ENCODE results near the gene BMAL1.

Gene BMAL1

DNA sequence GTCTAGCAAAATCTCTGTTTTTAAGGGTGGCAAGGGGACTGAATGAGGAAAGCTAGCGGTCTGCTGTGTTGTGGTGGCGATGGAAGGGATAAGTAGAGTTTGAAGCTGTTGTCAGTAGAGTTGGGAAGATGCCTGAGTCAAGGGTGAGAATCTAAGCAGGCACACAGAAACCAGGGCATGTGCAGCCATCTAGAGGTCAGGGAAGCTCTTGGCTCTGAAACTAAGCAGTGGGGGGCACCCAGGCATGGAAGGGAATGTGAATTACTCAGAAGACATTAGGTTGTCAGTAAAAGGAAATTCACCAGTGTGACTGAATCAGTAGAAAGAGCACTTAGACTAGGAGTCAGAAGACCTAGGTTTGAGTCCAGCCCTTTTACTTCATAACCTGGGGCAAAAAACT lies 15.4 kb downstream of the BMAL1 start:
- no peak for DNase-seq

GRCh38 chr11:13294178-13294577 lies 16.6 kb downstream of the BMAL1 start:
- DNase-seq: no peak

- DNase-seq: no peak
These were observed 17.4 kb downstream of the BMAL1 start for GRCh38 chr11:13294771-13295579.

DNA sequence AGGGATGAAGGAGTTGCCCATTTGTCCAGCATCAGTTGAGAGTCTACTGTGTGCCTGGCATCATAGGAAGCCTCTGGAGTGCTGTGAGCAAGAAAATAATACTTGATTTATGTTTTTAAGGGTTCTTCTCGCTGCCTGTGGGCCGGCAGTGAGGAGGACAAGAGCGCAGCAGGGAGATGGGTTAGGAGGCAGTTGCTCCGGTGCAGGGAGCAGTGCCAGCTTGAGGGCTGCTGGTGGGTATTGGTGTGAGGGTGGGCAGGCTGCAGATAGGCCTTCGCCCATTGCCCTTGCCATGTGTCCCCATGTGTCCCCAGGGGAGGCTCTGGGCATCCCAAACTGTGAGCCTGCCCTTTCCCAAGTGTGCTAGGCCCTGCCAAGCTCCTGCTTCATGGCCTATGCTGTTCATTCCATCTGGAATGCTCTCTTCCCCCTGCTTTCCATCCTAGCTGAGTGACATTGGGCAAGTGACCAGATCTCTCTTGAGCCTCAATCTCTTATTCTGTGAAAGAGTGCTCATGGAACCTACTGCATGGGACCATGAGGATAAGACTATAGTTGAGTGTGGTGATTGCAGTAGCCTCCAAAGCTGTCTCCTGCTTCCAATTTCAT lies 19.8 kb downstream of the BMAL1 start:
- DNase-seq: no peak

GRCh38 chr11:13297917-13298356 lies 20.3 kb downstream of the BMAL1 start:
- DNase-seq: no peak

DNA sequence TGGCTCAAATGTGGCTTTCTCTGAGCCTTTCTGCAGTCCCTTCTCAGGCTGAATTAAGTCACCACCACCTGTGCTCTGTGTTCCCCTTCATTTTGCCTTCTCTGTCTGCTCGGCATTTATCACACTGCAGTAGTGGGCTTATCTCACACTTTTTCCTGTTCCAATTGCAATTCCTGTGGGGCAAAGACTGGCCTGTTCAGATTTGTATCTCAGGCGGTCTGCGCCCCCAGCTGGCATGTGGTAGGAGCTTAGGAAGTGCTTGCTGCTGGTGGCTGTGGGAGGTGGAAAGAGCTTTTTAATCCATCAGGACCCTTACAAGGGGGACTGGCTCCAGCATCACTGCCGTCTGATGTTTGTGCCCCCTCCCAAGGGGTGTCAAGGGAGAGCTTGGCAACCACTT lies 21.2 kb downstream of the BMAL1 start:
- DNase-seq: no peak

DNA sequence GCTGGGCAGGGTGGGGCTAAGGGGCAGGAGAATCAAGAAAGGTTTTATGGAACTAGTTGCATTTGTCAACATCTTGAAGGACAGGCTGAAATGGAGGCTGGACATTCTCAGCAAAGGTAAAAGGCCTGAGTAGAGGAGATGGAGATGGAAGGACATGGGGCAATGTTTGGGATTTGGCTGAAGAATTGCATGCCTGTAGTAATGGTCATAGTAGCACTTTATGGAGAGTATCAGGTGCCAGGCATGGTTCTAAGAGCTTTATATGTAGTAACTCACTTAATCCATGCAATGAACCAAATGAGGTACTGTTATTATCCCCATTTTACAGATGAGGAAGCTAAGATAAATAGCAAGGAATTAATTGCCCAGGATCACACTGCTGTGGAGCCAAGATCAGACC lies 23.9 kb downstream of the BMAL1 start:
- no peak for DNase-seq

GRCh38 chr11:13302420-13302958 lies 24.9 kb downstream of the BMAL1 start:
- DNase-seq: no peak

DNA sequence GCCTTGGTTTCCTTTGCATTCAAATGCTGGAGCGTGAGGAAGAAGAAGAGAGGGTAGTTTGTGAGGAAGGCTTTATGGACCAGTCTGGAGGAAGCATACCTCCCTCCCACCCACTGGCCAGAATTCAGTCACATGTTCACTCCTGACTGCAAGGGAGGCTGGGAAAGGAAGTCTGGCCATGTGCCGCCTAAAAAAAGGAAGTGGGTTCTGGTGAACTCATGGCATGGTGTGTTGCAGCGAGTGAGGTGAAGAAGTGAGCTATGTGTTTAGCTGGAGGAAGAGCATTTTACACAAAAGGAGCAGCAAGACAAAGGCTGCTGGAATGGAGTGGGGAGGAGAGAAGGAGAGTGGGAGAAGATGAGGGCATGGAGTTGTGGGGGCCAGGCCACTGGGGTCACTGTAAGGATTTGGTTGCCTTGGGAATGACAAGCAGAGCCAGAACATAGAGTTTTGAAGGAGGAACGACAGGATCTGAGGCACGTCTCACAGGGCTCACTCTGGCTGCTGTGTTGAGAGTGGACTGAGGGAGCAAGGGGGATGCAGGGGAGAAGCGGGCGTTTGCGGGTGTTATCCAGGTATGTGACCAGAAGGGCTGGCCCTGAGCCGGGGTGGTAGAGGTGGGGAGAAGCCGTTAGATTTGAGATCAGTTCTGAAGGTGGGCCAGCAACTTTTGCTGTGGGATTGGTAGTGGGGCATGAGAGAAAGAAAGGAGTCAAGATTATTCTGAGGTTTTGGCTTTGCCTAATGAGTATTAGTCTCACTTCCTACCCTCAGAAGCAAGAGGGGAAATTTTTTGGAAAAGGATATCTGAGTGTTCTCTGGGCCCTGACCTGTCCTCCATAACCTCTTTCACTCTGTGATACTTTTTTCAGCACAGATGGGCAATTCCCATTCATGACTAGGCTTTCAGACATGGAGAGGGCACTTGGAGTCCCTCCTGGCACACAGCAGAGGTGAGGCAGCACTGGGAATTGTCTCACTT lies 26.4 kb downstream of the BMAL1 start:
- no peak for DNase-seq

DNA sequence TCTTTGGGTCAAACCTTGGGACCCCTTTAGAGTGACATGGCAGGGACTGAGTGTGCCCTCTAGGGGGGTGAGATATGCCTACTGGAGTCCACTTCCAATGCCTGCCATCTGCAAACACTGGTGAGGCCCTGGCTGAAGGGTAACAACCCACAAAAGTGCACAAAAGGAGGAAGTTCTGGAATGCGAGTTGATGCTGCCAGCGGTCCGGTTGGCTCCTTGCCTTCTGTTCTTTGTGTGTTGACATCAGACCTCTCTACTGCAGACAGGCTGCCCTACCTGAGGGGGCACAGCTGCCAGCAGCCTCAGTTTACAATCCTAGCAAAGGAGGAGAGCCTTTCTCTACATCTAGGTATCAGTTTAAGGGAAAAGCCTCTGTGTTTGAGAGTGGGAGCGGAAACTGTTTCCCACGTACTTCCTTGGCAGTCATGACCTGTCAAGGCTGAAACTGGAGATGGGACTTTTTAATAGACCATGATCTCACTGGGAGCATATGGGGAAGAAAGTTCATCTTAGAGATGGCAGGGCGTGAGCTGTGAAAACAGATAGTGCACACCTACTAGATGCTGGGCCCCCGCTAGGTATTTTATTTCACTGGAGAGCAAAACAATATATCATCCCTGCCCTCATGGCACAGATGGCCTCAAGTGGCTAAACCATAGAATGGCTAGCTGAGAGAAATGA lies 27.2 kb downstream of the BMAL1 start:
- DNase-seq: no peak

DNA sequence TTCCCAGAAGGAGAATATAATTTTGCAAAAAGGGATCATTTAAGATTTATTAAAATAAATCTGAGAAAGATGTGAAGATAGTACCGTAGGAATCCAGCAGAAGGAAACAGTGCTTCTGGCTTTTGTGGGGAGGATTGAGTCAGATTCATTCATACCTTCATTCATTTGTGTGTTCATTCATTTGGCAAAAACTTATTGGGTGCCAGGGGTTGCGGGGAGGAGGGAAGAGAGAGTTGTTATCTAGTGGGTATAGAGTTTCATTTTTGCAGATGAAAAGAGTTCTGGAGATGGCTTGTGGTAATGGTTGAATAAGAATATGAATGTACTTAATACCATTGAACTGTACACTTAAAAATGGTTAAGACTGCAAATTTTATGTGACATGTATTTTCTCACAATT lies 31.1 kb downstream of the BMAL1 start:
- DNase-seq: no peak

DNA sequence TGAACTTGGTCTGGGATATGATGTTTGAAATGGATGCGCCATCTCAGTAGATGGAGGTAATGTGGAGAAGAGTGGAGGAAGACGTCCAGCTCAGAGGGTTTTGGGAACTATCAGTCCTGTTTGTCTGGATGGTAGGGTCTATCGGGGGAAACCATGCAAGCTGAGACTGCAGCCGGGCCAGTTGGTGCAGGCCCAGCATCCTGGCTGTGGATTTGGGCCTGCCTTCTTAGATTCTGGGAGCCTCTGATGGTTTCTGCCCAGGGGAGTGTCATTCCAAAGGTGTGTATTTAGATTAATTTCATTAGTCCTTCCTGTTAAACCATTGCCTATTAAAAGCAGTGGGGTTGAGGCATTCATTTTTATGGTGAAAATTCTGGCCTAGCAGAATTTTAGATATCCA lies 31.6 kb downstream of the BMAL1 start:
- DNase-seq: no peak

DNA sequence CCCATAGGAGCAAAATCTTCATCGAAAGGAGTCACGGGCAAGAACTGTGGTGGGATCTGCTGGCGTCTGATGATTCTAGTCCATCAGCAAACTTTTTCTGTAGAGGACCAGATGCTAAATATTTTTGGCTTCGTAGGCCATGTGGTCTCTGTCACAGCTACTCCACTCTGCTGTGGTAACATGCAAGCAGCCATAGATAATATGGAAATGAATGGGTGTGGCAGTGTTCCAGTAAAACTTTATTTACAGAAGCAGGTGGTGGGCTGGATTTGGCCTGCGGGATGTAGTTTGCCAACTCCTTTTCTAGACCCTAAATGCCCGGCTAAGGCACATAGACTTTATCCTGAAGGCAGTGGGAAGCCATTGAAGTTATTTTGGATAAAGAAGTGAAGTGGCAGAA lies 32.9 kb downstream of the BMAL1 start:
- DNase-seq: no peak

DNA sequence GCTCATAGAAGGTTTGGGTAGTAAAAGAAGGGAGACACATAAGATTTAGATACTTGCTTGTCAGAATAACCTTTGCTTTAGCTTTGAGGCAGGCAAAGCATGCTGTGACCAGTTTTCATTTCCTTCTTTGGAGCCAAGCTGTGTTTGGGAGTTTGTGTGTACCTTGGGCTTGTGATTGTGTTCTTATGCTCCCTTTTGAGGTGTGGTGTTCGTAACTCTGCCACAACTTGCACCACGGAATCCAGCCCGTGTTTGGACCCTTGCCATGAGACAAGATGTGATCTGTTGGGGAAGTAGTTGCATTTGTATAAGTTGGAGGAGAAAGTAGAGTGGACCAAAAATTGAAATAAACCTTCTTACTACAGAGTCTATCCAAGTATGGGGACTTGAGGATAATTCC lies 34.0 kb downstream of the BMAL1 start:
- no peak for DNase-seq

DNA sequence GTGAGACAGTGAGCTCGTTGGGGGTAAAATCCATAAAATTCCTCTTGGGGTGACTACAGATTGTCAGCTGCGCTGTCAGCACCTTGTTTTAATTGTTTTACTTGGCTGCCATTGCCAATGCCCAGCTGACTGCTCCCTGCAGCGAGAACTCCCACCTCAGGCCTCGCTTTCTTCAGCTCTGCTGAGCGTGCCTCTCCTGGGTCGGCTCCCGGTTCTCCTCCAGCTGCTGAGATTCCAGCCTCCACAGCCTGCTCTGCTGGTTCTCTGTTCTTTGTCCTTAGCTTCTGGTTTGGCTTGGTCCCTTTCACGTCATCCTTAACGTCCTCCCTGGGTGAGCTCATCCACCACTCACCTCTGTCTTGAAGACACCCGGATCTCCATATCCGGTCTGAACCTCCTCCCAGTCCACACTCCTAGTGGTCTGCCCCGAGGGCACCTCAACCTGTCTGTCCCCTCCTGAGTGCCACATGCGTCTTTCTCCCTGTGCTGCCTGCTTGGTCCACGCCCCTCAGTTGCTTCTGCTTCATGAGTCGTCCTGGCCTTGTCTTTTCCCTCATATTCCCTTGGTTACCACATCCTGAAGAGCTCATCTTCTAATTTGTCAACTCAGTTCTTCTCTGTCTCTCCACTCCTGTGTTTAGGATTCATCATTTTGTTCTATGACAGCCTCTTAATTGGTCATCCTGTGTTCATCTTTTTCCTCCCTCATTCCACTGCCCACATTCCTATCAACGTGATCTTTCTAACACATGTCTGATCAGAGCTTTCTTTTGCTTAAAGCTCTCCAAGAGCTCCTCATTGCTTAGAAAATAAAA lies 35.6 kb downstream of the BMAL1 start:
- DNase-seq: no peak

GRCh38 chr11:13314676-13315394 lies 37.2 kb downstream of the BMAL1 start:
- DNase-seq: no peak

GRCh38 chr11:13315517-13316432 lies 38.2 kb downstream of the BMAL1 start:
- DNase-seq: no peak

GRCh38 chr11:13316528-13316961 lies 39.0 kb downstream of the BMAL1 start:
- no peak for DNase-seq

DNA sequence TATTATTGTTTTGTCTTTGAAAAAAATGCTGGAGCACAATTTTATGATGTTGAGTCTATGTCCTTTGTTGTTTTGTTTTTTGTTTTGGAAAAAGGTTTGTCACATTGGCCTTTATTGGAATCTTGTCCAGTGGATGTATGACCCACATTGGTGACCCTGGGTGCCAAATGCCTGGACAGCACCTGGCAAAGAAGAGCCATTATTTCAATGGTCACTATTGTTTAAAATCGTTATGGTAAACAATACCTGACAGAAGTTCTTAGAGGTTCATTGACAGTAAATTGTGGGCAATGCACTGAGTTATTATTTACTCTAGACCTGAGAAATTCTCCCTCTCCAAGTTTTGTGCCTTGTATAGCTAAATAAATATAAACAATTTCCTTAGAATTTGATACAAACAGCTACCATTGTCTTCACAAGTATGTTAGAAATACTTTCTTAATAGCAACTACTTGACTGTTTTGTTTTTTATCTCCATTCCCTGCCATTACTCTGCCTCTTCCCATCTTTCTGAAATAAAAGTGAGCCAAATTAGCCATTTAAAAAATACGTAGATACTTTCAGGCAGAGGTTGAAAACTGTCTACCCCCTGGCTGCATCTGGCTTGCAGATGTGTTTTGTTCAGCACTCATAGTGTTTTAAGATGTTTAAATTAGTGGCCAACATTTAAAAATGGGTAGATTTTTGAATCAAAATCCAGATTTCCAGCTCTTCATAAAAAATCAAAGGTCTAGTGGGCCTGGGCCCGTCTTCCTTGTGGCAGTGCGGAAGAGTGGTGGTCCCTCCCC lies 39.9 kb downstream of the BMAL1 start:
- no peak for DNase-seq
